HepG2 (cell line): ENCODE data around the gene RABGAP1.

ENCODE experiments used
- HIVEP1 ChIP-seq: sonication (generic); formaldehyde crosslinking; IDR thresholded peaks from 2 replicates; pipeline ENCODE4 v1.4.0; 2020; ENCODE audit warnings: mild to moderate bottlenecking, missing genetic modification reagents
- SRSF4 ChIP-seq: fragments of 200-400 bp; formaldehyde crosslinking; IDR thresholded peaks from one replicate; pipeline ENCODE4 v1.6.1; 2018; ENCODE audit warnings: mild to moderate bottlenecking, low read depth, low read length, moderate library complexity; ENCODE audit not compliant: poor library complexity, severe bottlenecking
- ZBTB7A ChIP-seq: sonication (generic); formaldehyde crosslinking; IDR thresholded peaks from 2 replicates; pipeline ENCODE4 v1.8.0; 2022; ENCODE audit warnings: mild to moderate bottlenecking, missing genetic modification reagents
- TF ChIP-seq, protein P1 (sequence below): sonication (generic); formaldehyde crosslinking; IDR thresholded peaks from one replicate; pipeline ENCODE4 v1.5.1; 2020; ENCODE audit warnings: mild to moderate bottlenecking, missing genetic modification reagents; ENCODE audit errors: not compliant biosample characterization

- TF ChIP-seq HIVEP1 (CRISPR knock-in tag) (no peak), SRSF4 (no peak), ZBTB7A (CRISPR knock-in tag) (no peak)
- TF ChIP-seq, protein P1, sequence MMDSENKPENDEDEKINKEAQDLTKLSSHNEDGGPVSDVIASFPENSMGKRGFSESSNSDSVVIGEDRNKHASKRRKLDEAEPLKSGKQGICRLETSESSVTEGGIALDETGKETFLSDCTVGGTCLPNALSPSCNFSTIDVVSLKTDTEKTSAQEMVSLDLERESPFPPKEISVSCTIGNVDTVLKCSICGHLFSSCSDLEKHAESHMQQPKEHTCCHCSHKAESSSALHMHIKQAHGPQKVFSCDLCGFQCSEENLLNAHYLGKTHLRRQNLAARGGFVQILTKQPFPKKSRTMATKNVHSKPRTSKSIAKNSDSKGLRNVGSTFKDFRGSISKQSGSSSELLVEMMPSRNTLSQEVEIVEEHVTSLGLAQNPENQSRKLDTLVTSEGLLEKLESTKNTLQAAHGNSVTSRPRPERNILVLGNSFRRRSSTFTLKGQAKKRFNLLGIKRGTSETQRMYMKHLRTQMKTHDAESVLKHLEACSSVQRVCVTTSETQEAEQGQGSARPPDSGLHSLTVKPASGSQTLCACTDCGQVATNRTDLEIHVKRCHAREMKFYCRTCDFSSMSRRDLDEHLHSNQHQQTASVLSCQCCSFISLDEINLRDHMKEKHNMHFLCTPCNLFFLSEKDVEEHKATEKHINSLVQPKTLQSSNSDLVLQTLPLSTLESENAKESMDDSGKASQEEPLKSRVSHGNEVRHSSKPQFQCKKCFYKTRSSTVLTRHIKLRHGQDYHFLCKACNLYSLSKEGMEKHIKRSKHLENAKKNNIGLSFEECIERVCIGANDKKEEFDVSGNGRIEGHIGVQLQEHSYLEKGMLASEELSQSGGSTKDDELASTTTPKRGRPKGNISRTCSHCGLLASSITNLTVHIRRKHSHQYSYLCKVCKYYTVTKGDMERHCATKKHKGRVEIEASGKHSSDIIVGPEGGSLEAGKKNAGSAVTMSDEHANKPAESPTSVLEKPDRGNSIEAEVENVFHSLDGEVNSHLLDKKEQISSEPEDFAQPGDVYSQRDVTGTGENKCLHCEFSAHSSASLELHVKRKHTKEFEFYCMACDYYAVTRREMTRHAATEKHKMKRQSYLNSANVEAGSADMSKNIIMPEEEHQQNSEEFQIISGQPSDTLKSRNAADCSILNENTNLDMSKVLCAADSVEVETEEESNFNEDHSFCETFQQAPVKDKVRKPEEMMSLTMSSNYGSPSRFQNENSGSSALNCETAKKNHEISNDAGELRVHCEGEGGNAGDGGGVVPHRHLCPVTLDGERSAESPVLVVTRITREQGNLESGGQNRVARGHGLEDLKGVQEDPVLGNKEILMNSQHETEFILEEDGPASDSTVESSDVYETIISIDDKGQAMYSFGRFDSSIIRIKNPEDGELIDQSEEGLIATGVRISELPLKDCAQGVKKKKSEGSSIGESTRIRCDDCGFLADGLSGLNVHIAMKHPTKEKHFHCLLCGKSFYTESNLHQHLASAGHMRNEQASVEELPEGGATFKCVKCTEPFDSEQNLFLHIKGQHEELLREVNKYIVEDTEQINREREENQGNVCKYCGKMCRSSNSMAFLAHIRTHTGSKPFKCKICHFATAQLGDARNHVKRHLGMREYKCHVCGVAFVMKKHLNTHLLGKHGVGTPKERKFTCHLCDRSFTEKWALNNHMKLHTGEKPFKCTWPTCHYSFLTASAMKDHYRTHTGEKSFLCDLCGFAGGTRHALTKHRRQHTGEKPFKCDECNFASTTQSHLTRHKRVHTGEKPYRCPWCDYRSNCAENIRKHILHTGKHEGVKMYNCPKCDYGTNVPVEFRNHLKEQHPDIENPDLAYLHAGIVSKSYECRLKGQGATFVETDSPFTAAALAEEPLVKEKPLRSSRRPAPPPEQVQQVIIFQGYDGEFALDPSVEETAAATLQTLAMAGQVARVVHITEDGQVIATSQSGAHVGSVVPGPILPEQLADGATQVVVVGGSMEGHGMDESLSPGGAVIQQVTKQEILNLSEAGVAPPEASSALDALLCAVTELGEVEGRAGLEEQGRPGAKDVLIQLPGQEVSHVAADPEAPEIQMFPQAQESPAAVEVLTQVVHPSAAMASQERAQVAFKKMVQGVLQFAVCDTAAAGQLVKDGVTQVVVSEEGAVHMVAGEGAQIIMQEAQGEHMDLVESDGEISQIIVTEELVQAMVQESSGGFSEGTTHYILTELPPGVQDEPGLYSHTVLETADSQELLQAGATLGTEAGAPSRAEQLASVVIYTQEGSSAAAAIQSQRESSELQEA (CRISPR knock-in tag), result no peak
Observed at GRCh38 chr9:123138163-123138562, 197.3 kb downstream of the RABGAP1 start.
